GM12878 (cell line): ENCODE measurements around the gene PCBP1. TPM values are rescaled to one million over a fixed set of nuclear protein-coding genes. Genes with fewer than 3 reads are reported as not detected.

Experiments used
- ATAC-seq: fragments of 200-7000 bp; cut with Tn5 transposase; 3 replicates; pipeline ENCODE4 v1.9.1; 2020; ENCODE audit warnings: mild to moderate bottlenecking, moderate library complexity
- BruUV-seq: library from RNA; stranded (reverse); fragments of 400-500 nt; replicated peaks from 2 replicates; lab custom pipeline; 2021; lab: Mats Ljungman, UMichigan
- CTCF ChIA-PET: fragments of 300-600 bp; sonication (Branson Sonifier 250); formaldehyde crosslinking; extraction: SDS; loops from one replicate; lab custom pipeline; 2021; ENCODE audit warnings: inconsistent platforms; lab: Yijun Ruan, JAX
- POLR2A ChIA-PET: fragments of 350-600 bp; formaldehyde crosslinking; extraction: SDS; loops from one replicate; lab custom pipeline; 2021; ENCODE audit warnings: inconsistent platforms; lab: Charles Lee
- RAD21 ChIA-PET: fragments of 300-600 bp; sonication (Branson Sonifier 250); formaldehyde crosslinking; loops from one replicate; lab custom pipeline; 2023; ENCODE audit warnings: antibody characterized with exemption; ENCODE audit not compliant: unreplicated experiment; lab: Charles Lee
- SMC1A ChIA-PET: fragments of 300-600 bp; sonication (Branson Sonifier 250); formaldehyde crosslinking; loops from one replicate; lab custom pipeline; 2023; ENCODE audit not compliant: unreplicated experiment, uncharacterized antibody; lab: Charles Lee
- DNase-seq: peaks from one replicate; pipeline ENCODE4 v3.0.0-alpha.2; 2011; ENCODE audit warnings: low read depth, low spot score
- FAIRE-seq: peaks from 3 replicates; lab custom pipeline; 2011; peaks lifted over from hg19 to GRCh38; lab: Jason Lieb, UNC
- H2AFZ ChIP-seq: 2 replicates; pipeline ENCODE4 v1.6.0; 2011; ENCODE audit warnings: low read depth, low read length, control low read depth; ENCODE audit not compliant: control insufficient read depth
- H3K27ac ChIP-seq: 2 replicates; pipeline ENCODE4 v1.5.1; 2011; ENCODE audit warnings: control low read depth; ENCODE audit not compliant: control insufficient read depth, insufficient read depth
- H3K27me3 ChIP-seq, 2 experiments: replicated peaks in 1 of 2; 2 replicates each; pipeline versions ENCODE4 v1.6.0 to v1.6.1; 2011; ENCODE audit warnings: low read length in 1 of 2; ENCODE audit not compliant: control insufficient read depth in 2 of 2, insufficient read depth in 2 of 2
- H3K36me3 ChIP-seq, 2 experiments: 2 replicates each; pipeline ENCODE4 v1.5.1; 2011; ENCODE audit warnings: low read length in 1 of 2; ENCODE audit not compliant: control insufficient read depth in 2 of 2, insufficient read depth in 2 of 2
- H3K4me1 ChIP-seq: 2 replicates; pipeline ENCODE4 v1.6.1; 2011; ENCODE audit warnings: mild to moderate bottlenecking, low read length, moderate library complexity, mixed read lengths; ENCODE audit not compliant: control insufficient read depth, insufficient read depth
- H3K4me2 ChIP-seq: 2 replicates; pipeline ENCODE4 v1.6.0; 2011; ENCODE audit warnings: control low read depth; ENCODE audit not compliant: control insufficient read depth, insufficient read depth
- H3K4me3 ChIP-seq: fragments of 200-600 bp; sonication (generic); 2 replicates; pipeline ENCODE4 v1.5.1; 2016
- H3K79me2 ChIP-seq: 2 replicates; pipeline ENCODE4 v1.6.0; 2011; ENCODE audit warnings: low read length; ENCODE audit not compliant: control insufficient read depth, insufficient read depth
- H3K9ac ChIP-seq: 2 replicates; pipeline ENCODE4 v1.8.0; 2011; ENCODE audit warnings: low read length, control low read depth, mixed read lengths; ENCODE audit not compliant: control insufficient read depth, insufficient read depth
- H3K9me3 ChIP-seq: replicated peaks from 3 replicates; pipeline ENCODE4 v1.5.1; 2011; ENCODE audit warnings: mild to moderate bottlenecking, low read length; ENCODE audit not compliant: control insufficient read depth, insufficient read depth
- H4K20me1 ChIP-seq: 2 replicates; pipeline ENCODE4 v1.6.0; 2011; ENCODE audit not compliant: control insufficient read depth, insufficient read depth
- BCL3 ChIP-seq: IDR thresholded peaks from 2 replicates; pipeline ENCODE4 v1.6.1; 2011; ENCODE audit warnings: borderline replicate concordance, low read depth, mild to moderate bottlenecking, moderate library complexity, low read length; ENCODE audit not compliant: insufficient read depth, poor library complexity, severe bottlenecking
- HSF1 ChIP-seq: fragments of 150-350 bp; IDR thresholded peaks from 2 replicates; pipeline ENCODE4 v1.6.1; 2014; ENCODE audit warnings: mild to moderate bottlenecking, low read depth, low read length
- NRF1 ChIP-seq: conservative IDR thresholded peaks from 2 replicates; pipeline ENCODE4 v1.6.1; 2011; ENCODE audit warnings: mild to moderate bottlenecking, low read depth, low read length, improper control_type of control experiment
- PAX5 ChIP-seq: IDR thresholded peaks from 2 replicates; pipeline ENCODE4 v1.6.1; 2011; ENCODE audit warnings: low read depth, low read length, borderline replicate concordance
- RAD51 ChIP-seq: fragments of 450-650 bp; IDR thresholded peaks from 2 replicates; pipeline ENCODE4 v1.6.1; 2016; ENCODE audit warnings: moderate library complexity, mild to moderate bottlenecking, inconsistent platforms
- SIN3A ChIP-seq: IDR thresholded peaks from 2 replicates; pipeline ENCODE4 v1.6.1; 2012; ENCODE audit warnings: low read depth, low read length, improper control_type of control experiment
- SMAD1 ChIP-seq: fragments of 450-650 bp; IDR thresholded peaks from 2 replicates; pipeline ENCODE4 v1.6.1; 2018; ENCODE audit warnings: mild to moderate bottlenecking, low read depth; ENCODE audit not compliant: partially characterized antibody
- SREBF2 ChIP-seq: IDR thresholded peaks from 2 replicates; pipeline ENCODE4 v1.6.1; 2012; ENCODE audit warnings: mild to moderate bottlenecking, low read length
- STAT3 ChIP-seq: IDR thresholded peaks from 2 replicates; pipeline ENCODE4 v1.6.1; 2011; ENCODE audit warnings: low read depth, low read length, improper control_type of control experiment
- WGBS: methylation state at CpG from one replicate; pipeline ENCODE4 v1.1.6; 2016; ENCODE audit warnings: low lambda C conversion rate; ENCODE audit not compliant: insufficient replicate concordance, insufficient coverage; ENCODE audit errors: missing lambda C conversion rate; 5-methylcytosine and 5-hydroxymethylcytosine counted together
- in situ Hi-C: fragments of 300-500 bp; cut with MboI; formaldehyde crosslinking; loops from 9 replicates; pipeline ENCODE4 v1.14.3; 2018; ENCODE audit warnings: mixed read lengths
- intact Hi-C: fragments of 100-400 bp; cut with micrococcal nuclease; formaldehyde crosslinking; loops from one replicate; pipeline ENCODE4 v1.14.2; 2022; ENCODE audit not compliant: unreplicated experiment
- polyA plus RNA-seq, 11 experiments: library from polyadenylated mRNA; depleted of rRNA in 4 of 11; unstranded in 6 of 11; stranded (reverse) in 5 of 11; fragments of >200 nt; fragmentation: Nextera tagmentation in 4 of 11; fragmentation: Illumina TruSeq in 1 of 11; extraction: Ambion mirVana in 4 of 11; extraction: Trizol in 1 of 11; gene quantifications; 1 replicate in 1 of 11; 2 replicates in 10 of 11; pipeline versions ENCODE4 v1.2.1 to v1.2.3, GENCODE V29; 2011 to 2016; ENCODE audit warnings: inconsistent platforms in 2 of 11, missing spikeins in 2 of 11, low read depth in 1 of 11
- total RNA-seq, 4 experiments: library from RNA; depleted of rRNA in 3 of 4; stranded (reverse); fragments of >200 nt in 3 of 4; fragmentation: Illumina TruSeq in 1 of 4; extraction: Trizol in 1 of 4; gene quantifications; 2 replicates each; pipeline versions ENCODE4 v1.2.1 to v1.2.3, GENCODE V29; 2013 to 2021
- TF ChIP-seq, protein P1 (sequence below): fragments of 450-650 bp; formaldehyde crosslinking; IDR thresholded peaks from 2 replicates; pipeline ENCODE4 v1.4.0; 2022; ENCODE audit warnings: mild to moderate bottlenecking, moderate library complexity
- TF ChIP-seq, protein P2 (sequence below): fragments of 450-650 bp; IDR thresholded peaks from 2 replicates; pipeline ENCODE4 v1.6.1; 2017; ENCODE audit warnings: mild to moderate bottlenecking, moderate library complexity

The PCBP1 gene
- total and polyA plus RNA-seq, 10 of the 15 experiments (the other 5 are each of a cell fraction or from before 2014, with no cell fraction given): 24.4 to 494 (median 130) TPM

GRCh38 chr2:70068119-70068518 lies 19.2 kb upstream of the PCBP1 start:
- Histone ChIP-seq H3K9ac (no peak overlapping the region; the same call in 1 of the 2 replicates), H4K20me1 (no peaks in the 10 kb centered on the region), H3K4me3 (no peak overlapping the region), H3K27ac (peak overlapping the region; percentile 89), H2AFZ (no peak overlapping the region; the same call in 1 of the 2 replicates), H3K9me3 (no peaks in the 10 kb centered on the region), H3K79me2 (peaks cover 17% of the 10 kb centered on the region), H3K27me3 (no peaks in the 10 kb centered on the region), H3K4me1 (peaks cover 18% of the 10 kb centered on the region), H3K4me2 (no peak overlapping the region), H3K36me3 (peaks cover 2 to 5% of the 10 kb centered on the region in 2 experiments; a peak in 3 of 4 replicates)
- BruUV-seq: no TSS peak
- ATAC-seq (no peak), FAIRE-seq (no peak), DNase-seq (no peak)
- in situ Hi-C loops: no loop called here
- ChIA-PET CTCF (interaction anchor here (1.0 to 7.0 kb wide), 9 partner anchors 14 to 235 kb away, joined by 3 to 119 read pairs (median 5); partner anchors contain the start of genes MXD1, PCBP1 and SNRPG), SMC1A (interaction anchor here (0.7 to 10.9 kb wide), 18 partner anchors 9 to 343 kb away, joined by 3 to 170 read pairs (median 5); partner anchors contain the start of gene MXD1), RAD21 (interaction anchor here (0.7 to 7.4 kb wide), 15 partner anchors 11 to 343 kb away, joined by 3 to 154 read pairs (median 11); partner anchors contain the start of genes C2orf42 and MXD1), POLR2A (interaction anchor here (0.8 to 6.7 kb wide), 11 partner anchors 14 to 352 kb away, joined by 3 to 119 read pairs (median 6); partner anchors contain the start of gene MXD1)
- TF ChIP-seq SIN3A (no peak), NRF1 (no peak), PAX5 (no peak), BCL3 (no peak), STAT3 (no peak), RAD51 (no peak), SMAD1 (no peak), SREBF2 (no peak), HSF1 (no peak)
- TF ChIP-seq, protein P1, sequence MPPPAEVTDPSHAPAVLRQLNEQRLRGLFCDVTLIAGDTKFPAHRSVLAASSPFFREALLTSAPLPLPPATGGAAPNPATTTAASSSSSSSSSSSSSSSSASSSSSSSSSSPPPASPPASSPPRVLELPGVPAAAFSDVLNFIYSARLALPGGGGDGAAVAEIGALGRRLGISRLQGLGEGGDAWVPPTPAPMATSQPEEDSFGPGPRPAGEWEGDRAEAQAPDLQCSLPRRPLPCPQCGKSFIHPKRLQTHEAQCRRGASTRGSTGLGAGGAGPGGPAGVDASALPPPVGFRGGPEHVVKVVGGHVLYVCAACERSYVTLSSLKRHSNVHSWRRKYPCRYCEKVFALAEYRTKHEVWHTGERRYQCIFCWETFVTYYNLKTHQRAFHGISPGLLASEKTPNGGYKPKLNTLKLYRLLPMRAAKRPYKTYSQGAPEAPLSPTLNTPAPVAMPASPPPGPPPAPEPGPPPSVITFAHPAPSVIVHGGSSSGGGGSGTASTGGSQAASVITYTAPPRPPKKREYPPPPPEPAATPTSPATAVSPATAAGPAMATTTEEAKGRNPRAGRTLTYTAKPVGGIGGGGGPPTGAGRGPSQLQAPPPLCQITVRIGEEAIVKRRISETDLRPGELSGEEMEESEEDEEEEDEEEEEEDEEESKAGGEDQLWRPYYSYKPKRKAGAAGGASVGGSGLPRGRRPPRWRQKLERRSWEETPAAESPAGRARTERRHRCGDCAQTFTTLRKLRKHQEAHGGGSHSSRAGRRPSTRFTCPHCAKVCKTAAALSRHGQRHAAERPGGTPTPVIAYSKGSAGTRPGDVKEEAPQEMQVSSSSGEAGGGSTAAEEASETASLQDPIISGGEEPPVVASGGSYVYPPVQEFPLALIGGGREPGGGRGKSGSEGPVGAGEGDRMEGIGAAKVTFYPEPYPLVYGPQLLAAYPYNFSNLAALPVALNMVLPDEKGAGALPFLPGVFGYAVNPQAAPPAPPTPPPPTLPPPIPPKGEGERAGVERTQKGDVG (CRISPR knock-in tag): no peak
- TF ChIP-seq, protein P2, sequence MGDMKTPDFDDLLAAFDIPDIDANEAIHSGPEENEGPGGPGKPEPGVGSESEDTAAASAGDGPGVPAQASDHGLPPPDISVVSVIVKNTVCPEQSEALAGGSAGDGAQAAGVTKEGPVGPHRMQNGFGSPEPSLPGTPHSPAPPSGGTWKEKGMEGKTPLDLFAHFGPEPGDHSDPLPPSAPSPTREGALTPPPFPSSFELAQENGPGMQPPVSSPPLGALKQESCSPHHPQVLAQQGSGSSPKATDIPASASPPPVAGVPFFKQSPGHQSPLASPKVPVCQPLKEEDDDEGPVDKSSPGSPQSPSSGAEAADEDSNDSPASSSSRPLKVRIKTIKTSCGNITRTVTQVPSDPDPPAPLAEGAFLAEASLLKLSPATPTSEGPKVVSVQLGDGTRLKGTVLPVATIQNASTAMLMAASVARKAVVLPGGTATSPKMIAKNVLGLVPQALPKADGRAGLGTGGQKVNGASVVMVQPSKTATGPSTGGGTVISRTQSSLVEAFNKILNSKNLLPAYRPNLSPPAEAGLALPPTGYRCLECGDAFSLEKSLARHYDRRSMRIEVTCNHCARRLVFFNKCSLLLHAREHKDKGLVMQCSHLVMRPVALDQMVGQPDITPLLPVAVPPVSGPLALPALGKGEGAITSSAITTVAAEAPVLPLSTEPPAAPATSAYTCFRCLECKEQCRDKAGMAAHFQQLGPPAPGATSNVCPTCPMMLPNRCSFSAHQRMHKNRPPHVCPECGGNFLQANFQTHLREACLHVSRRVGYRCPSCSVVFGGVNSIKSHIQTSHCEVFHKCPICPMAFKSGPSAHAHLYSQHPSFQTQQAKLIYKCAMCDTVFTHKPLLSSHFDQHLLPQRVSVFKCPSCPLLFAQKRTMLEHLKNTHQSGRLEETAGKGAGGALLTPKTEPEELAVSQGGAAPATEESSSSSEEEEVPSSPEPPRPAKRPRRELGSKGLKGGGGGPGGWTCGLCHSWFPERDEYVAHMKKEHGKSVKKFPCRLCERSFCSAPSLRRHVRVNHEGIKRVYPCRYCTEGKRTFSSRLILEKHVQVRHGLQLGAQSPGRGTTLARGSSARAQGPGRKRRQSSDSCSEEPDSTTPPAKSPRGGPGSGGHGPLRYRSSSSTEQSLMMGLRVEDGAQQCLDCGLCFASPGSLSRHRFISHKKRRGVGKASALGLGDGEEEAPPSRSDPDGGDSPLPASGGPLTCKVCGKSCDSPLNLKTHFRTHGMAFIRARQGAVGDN: no peak
- intact Hi-C loops: no loop called here
- 98% methylated on average over 3 of the region's 3 CpGs for WGBS
